OCI-LY7 (cell line): ENCODE results near the gene RPS17. TPM values are rescaled to one million over a fixed set of nuclear protein-coding genes. Genes with fewer than 3 reads are reported as not detected.

Experiments
- BruUV-seq: library from RNA; stranded (reverse); fragments of 400-500 nt; replicated peaks from 2 replicates; lab custom pipeline; 2021; lab: Mats Ljungman, UMichigan
- CTCF ChIA-PET: fragments of 300-600 bp; sonication (Branson Sonifier 250); formaldehyde crosslinking; loops from one replicate; lab custom pipeline; 2022; ENCODE audit warnings: antibody characterized with exemption; ENCODE audit not compliant: unreplicated experiment; lab: Charles Lee
- POLR2A ChIA-PET: fragments of 300-600 bp; sonication (Branson Sonifier 250); formaldehyde crosslinking; loops from one replicate; lab custom pipeline; 2022; ENCODE audit warnings: antibody characterized with exemption; lab: Charles Lee
- DNase-seq: peaks from one replicate; pipeline ENCODE4 v3.0.0-alpha.2; 2015; ENCODE audit warnings: low spot score
- H2AFZ ChIP-seq: fragments of 200-600 bp; sonication (generic), shearing (Covaris generic); 2 replicates; pipeline ENCODE4 v1.6.1; 2014; ENCODE audit warnings: mild to moderate bottlenecking, antibody characterized with exemption, low read length, moderate library complexity
- H3K27ac ChIP-seq: fragments of 200-600 bp; sonication (generic); 2 replicates; pipeline ENCODE4 v1.5.1; 2014; ENCODE audit warnings: mixed run types, low read depth, mild to moderate bottlenecking, moderate library complexity, low read length, inconsistent platforms; ENCODE audit not compliant: poor library complexity, severe bottlenecking
- H3K36me3 ChIP-seq: fragments of 200-600 bp; sonication (generic); 2 replicates; pipeline ENCODE4 v1.6.1; 2014; ENCODE audit warnings: mild to moderate bottlenecking, antibody characterized with exemption, low read length, moderate library complexity, mixed read lengths; ENCODE audit not compliant: insufficient read depth
- H3K4me1 ChIP-seq: fragments of 200-600 bp; sonication (generic); 2 replicates; pipeline ENCODE4 v1.5.1; 2014; ENCODE audit warnings: mild to moderate bottlenecking, low read length; ENCODE audit not compliant: insufficient read depth, poor library complexity, severe bottlenecking
- H3K4me2 ChIP-seq: fragments of 200-600 bp; sonication (generic); 2 replicates; pipeline ENCODE4 v1.6.1; 2014; ENCODE audit warnings: mild to moderate bottlenecking, low read length
- H3K4me3 ChIP-seq: fragments of 200-600 bp; sonication (generic); 2 replicates; pipeline ENCODE4 v1.5.1; 2014; ENCODE audit warnings: mild to moderate bottlenecking, low read depth, low read length; ENCODE audit not compliant: poor library complexity, severe bottlenecking
- H3K79me2 ChIP-seq: fragments of 200-600 bp; sonication (generic); 2 replicates; pipeline ENCODE4 v1.6.1; 2016; ENCODE audit warnings: low read depth, mild to moderate bottlenecking, low read length, moderate library complexity, mixed read lengths; ENCODE audit not compliant: insufficient read depth
- H3K9me2 ChIP-seq: fragments of 200-600 bp; sonication (generic); 2 replicates; pipeline ENCODE4 v1.6.1; 2016; ENCODE audit warnings: mild to moderate bottlenecking, low read length, mixed read lengths; ENCODE audit not compliant: insufficient read depth
- H3K9me3 ChIP-seq: fragments of 200-600 bp; sonication (generic); 2 replicates; pipeline ENCODE4 v1.6.1; 2014; ENCODE audit warnings: mild to moderate bottlenecking, mixed run types, low read length, mixed read lengths
- H4K20me1 ChIP-seq: fragments of 200-600 bp; sonication (generic); 2 replicates; pipeline ENCODE4 v1.6.1; 2014; ENCODE audit warnings: mild to moderate bottlenecking, antibody characterized with exemption, low read length, moderate library complexity, mixed read lengths; ENCODE audit not compliant: insufficient read depth
- EZH2phosphoT487 ChIP-seq: fragments of 200-600 bp; sonication (generic); IDR thresholded peaks from 2 replicates; pipeline ENCODE4 v1.6.1; 2018; ENCODE audit warnings: low read depth, borderline replicate concordance, mild to moderate bottlenecking, mixed run types, antibody characterized with exemption, low read length, moderate library complexity, mixed read lengths
- intact Hi-C: fragments of 100-400 bp; cut with micrococcal nuclease; formaldehyde crosslinking; loops from one replicate; pipeline ENCODE4 v1.10.0; 2022; ENCODE audit not compliant: unreplicated experiment
- total RNA-seq, 2 experiments: library from RNA; depleted of rRNA in 1 of 2; stranded (reverse); fragments of >200 nt in 1 of 2; shearing (Covaris generic) in 1 of 2; gene quantifications; 2 replicates each; pipeline ENCODE4 v1.2.3, GENCODE V29; 2014 to 2022
- TF ChIP-seq, protein P1 (sequence below): fragments of 200-600 bp; sonication (generic); conservative IDR thresholded peaks from 2 replicates; pipeline ENCODE4 v1.5.1; 2014; ENCODE audit warnings: mild to moderate bottlenecking, antibody characterized with exemption, low read length, moderate library complexity, mixed read lengths

Gene RPS17
- total RNA-seq, 2 experiments from 2014 or later = 2,562 to 3,737 TPM

DNA sequence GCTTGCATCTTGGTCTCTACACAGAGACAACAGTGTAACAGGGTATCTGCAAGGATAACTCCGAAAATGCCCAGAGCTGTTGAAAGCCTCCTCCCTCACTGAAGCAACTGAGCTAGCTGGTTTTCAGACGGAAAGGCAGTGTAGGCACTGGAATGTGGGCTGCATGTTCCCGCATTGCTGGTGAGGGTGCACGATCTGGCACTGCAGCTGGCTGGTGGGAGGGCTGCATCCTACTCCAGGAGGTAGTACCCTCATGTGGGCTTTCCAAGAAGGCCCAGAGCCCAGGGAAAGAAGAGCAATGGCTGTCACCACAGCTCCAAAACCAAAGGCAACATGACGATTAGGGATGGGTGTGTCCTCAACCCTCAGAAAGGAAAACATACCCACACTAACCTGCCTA lies 28.7 kb upstream of the RPS17 start:
- Histone ChIP-seq H3K27ac (no peak overlapping the region), H4K20me1 (no peaks in the 10 kb centered on the region), H3K4me1 (no peaks in the 10 kb centered on the region), H3K4me2 (no peak overlapping the region), H3K9me2 (no peaks in the 10 kb centered on the region), H3K4me3 (no peak overlapping the region), H3K9me3 (no peaks in the 10 kb centered on the region), H3K79me2 (no peaks in the 10 kb centered on the region), H2AFZ (no peak overlapping the region), H3K36me3 (no peaks in the 10 kb centered on the region)
- no peak for DNase-seq
- no TSS peak for BruUV-seq
- intact Hi-C loops = no loop called here
- POLR2A ChIA-PET = no interaction called here
- CTCF ChIA-PET = no interaction called here
- TF ChIP-seq, protein P1, sequence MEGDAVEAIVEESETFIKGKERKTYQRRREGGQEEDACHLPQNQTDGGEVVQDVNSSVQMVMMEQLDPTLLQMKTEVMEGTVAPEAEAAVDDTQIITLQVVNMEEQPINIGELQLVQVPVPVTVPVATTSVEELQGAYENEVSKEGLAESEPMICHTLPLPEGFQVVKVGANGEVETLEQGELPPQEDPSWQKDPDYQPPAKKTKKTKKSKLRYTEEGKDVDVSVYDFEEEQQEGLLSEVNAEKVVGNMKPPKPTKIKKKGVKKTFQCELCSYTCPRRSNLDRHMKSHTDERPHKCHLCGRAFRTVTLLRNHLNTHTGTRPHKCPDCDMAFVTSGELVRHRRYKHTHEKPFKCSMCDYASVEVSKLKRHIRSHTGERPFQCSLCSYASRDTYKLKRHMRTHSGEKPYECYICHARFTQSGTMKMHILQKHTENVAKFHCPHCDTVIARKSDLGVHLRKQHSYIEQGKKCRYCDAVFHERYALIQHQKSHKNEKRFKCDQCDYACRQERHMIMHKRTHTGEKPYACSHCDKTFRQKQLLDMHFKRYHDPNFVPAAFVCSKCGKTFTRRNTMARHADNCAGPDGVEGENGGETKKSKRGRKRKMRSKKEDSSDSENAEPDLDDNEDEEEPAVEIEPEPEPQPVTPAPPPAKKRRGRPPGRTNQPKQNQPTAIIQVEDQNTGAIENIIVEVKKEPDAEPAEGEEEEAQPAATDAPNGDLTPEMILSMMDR = no peak

DNA sequence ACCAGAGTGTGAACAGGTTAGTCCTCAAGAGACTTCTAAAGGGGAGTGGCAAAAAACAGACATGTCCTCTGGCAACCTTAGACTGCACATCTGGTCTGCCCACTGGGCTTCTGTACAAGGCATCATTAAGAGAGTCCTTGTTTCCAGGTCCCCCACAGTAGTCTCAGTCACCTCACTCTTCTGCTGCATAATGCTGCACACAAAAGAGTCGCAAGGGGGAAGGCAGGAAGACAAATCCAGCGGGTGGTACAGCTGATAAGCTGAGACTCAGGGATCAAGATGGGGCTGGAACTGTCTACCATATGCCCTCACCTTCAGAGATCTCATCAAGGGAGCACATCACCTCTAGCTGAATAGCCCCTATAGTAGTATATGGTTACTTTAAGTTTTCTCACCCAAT lies 27.4 kb upstream of the RPS17 start:
- no peaks in the 10 kb centered on the region for H3K36me3 ChIP-seq
- H3K27ac ChIP-seq = no peak overlapping the region
- ChIA-PET POLR2A (no interaction called here), CTCF (no interaction called here)
- no TSS peak for BruUV-seq
- H3K9me3 ChIP-seq = no peaks in the 10 kb centered on the region
- TF ChIP-seq, protein P1 = no peak
- no peak for TF ChIP-seq EZH2phosphoT487
- no peaks in the 10 kb centered on the region for H4K20me1 ChIP-seq
- no peak overlapping the region for H3K4me2 ChIP-seq
- intact Hi-C loops = no loop called here
- no peaks in the 10 kb centered on the region for H3K9me2 ChIP-seq
- no peak overlapping the region for H2AFZ ChIP-seq
- no peaks in the 10 kb centered on the region for H3K79me2 ChIP-seq
- no peaks in the 10 kb centered on the region for H3K4me1 ChIP-seq
- DNase-seq = no peak
- H3K4me3 ChIP-seq = no peak overlapping the region

DNA sequence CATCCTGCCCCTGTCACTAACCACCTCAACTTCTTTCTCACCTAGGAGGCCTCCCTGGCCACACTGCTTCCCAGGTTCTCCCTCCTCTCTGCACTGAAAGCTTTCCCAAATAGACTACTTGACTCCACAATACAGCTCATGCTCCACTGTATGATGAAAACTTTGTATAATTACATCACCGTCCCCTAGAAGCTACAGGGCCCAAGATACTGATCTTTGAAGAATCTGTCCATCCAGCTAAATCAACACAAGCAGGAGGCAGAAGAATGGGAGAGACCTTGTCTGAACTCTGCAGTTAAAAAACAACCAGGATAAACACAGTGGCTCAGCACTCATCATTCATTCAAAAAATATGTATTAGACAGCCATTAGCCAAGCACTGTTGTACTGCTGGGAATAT lies 26.4 kb upstream of the RPS17 start:
- H4K20me1 ChIP-seq = no peaks in the 10 kb centered on the region
- no peaks in the 10 kb centered on the region for H3K9me3 ChIP-seq
- H3K36me3 ChIP-seq = no peaks in the 10 kb centered on the region
- intact Hi-C loops = no loop called here
- H3K4me3 ChIP-seq = no peak overlapping the region
- no peaks in the 10 kb centered on the region for H3K79me2 ChIP-seq
- BruUV-seq = no TSS peak
- H2AFZ ChIP-seq = no peak overlapping the region
- H3K27ac ChIP-seq = no peak overlapping the region
- ChIA-PET CTCF (no interaction called here), POLR2A (no interaction called here)
- DNase-seq = no peak
- H3K4me1 ChIP-seq = no peaks in the 10 kb centered on the region
- H3K9me2 ChIP-seq = no peaks in the 10 kb centered on the region
- TF ChIP-seq, protein P1 = no peak
- TF ChIP-seq EZH2phosphoT487 = no peak
- no peak overlapping the region for H3K4me2 ChIP-seq
